ENCODE data around the gene GNG7. TPM values are rescaled to one million over a fixed set of nuclear protein-coding genes. Genes with fewer than 3 reads are reported as not detected.
"Not testable (repeated sequence)": the region's sequence is repeated elsewhere in the genome, so short reads cannot be mapped to it uniquely, and the experiment has no call there.

The GNG7 gene
- polyA plus RNA-seq, 1 experiment = 0.22 TPM

GRCh38 chr19:2540646-2541454, 161.6 kb downstream of the GNG7 start:
- no peaks in the 10 kb centered on the region for H3K27me3 ChIP-seq (ENCODE audit: control insufficient read depth, insufficient read depth, low read length)

DNA sequence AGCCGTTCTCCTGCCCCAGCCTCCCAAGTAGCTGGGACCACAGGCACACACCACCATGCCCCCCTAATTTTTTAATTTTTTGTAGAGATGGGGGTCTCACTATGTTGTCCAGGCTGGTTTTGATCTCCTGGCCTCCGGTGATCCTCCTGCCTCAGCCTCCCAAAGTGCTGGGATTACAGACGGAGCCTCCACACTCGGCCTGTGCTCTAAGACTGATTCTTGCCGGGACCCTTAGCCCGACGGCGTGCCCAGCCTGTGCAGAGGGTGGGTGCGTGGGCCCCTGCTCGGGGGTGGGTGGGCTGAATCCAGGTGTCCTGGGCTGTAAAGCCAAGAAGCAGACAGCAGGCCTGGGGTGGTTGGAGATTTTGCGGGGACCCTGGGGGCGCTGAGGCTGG, 162.2 kb downstream of the GNG7 start:
- CTCF ChIA-PET = interaction anchor here (0.6 to 2.6 kb wide), 6 partner anchors 11 to 97 kb away, joined by 3 to 16 read pairs (median 5); partner anchors contain the start of gene GADD45B
- DNase-seq (ENCODE audit: low read depth) = no peak
- Histone ChIP-seq H3K36me3 (ENCODE audit: control insufficient read depth, insufficient read depth, low read length) (no peaks in the 10 kb centered on the region), H3K4me3 (ENCODE audit: low read depth, low read length) (peak overlapping the region; percentile 25), H3K27me3 (ENCODE audit: control insufficient read depth, insufficient read depth, low read length) (no peaks in the 10 kb centered on the region)
- TF ChIP-seq CTCF (IDR thresholded peaks at IDR 0.05; ENCODE audit: insufficient read depth, low read depth, low read length) = no peak
- POLR2A ChIA-PET = interaction anchor here (0.5 to 2.1 kb wide), 4 partner anchors 17 to 112 kb away, joined by 3 to 15 read pairs (median 4); partner anchors contain the start of gene GADD45B

More at GRCh38 chr19:2540646-2541454, 161.6 kb downstream of the GNG7 start:
- peak; percentile 52 for TF ChIP-seq CTCF (IDR thresholded peaks at IDR 0.05; ENCODE audit: insufficient read depth, low read depth, low read length)
- POLR2A ChIA-PET = interaction anchor here (0.5 to 2.1 kb wide), 5 partner anchors 17 to 395 kb away, joined by 3 to 15 read pairs (median 3); partner anchors contain the start of gene GADD45B
- peak; percentile 91 for DNase-seq (ENCODE audit: low read depth)
- Histone ChIP-seq H3K4me3 (ENCODE audit: low read depth, low read length) (peak overlapping the region; percentile 25), H3K36me3 (ENCODE audit: control insufficient read depth, insufficient read depth, low read length) (no peaks in the 10 kb centered on the region)
- CTCF ChIA-PET = interaction anchor here (0.6 to 2.6 kb wide), 7 partner anchors 12 to 96 kb away, joined by 3 to 16 read pairs (median 5); partner anchors contain the start of gene GADD45B

DNA sequence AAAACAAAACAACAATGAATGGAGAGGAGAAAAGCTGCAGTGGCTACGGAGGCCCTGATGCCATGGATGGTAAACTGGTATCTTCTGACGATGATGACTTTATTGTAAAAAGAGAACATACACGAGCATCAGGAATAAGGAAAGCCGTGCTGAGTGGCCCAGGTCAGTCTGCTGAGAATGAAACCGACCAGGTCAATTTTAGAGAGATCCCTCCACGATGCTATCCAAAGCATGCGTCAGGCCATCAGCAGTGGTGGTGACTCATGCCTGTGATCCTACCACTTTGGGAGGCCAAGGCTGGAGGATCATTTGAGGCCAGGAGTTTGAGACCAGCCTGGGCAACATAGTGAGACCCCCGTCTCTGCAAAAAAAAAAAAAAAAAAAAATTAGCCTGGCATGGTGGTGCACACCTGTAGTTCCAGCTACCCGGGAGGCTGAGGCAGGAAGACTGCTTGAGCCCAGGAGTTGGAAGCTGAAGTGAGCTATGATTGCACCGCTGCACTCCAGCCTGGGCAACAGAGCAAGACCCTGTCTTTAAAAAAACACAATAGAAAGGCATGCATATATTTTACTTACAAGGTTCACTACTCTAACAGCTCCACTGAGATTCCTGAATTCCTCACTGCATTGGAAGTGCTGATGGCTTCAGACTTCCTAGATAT, 164.3 kb downstream of the GNG7 start:
- Histone ChIP-seq H3K36me3 (ENCODE audit: control insufficient read depth, insufficient read depth, low read length) (no peaks in the 10 kb centered on the region), H3K4me3 (ENCODE audit: low read depth, low read length) (no peak overlapping the region), H3K27me3 (ENCODE audit: control insufficient read depth, insufficient read depth, low read length) (no peaks in the 10 kb centered on the region)
- ChIA-PET POLR2A (no interaction called here), CTCF (interaction anchor here (0.5 to 1.5 kb wide), 5 partner anchors 9 to 73 kb away, joined by 3 to 4 read pairs (median 4); no protein-coding TSS in a partner anchor)
- TF ChIP-seq CTCF (IDR thresholded peaks at IDR 0.05; ENCODE audit: insufficient read depth, low read depth, low read length) = no peak
- no peak for DNase-seq (ENCODE audit: low read depth)

DNA sequence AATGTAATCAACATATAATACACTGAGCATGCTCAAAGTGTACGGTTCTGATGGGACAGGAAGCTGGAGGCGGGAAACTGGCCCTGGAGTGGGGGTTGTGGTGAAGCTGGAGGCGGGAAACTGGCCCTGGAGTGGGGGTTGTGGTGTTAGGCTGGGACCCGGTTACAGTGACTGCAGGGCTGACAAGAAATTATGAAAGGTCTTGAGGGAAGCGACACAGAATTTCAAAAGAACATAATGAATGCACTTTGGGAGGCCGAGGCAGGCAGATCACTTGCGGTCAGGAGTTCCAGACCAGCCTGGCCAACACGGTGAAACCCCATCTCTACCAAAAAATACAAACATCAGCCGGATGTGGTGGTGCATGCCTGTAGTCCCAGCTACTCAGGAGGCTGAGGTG, 164.9 kb downstream of the GNG7 start:
- H3K36me3 ChIP-seq (ENCODE audit: control insufficient read depth, insufficient read depth, low read length); H3K4me3 ChIP-seq (ENCODE audit: low read depth, low read length); DNase-seq (ENCODE audit: low read depth); POLR2A ChIA-PET; H3K27me3 ChIP-seq (ENCODE audit: control insufficient read depth, insufficient read depth, low read length): not testable (repeated sequence)
- CTCF ChIA-PET = interaction anchor here (0.5 to 0.9 kb wide), 2 partner anchors 10 to 14 kb away, joined by 3 to 4 read pairs; no protein-coding TSS in a partner anchor

GRCh38 chr19:2536461-2536860, 166.0 kb downstream of the GNG7 start:
- POLR2A ChIA-PET = no interaction called here
- H3K4me3 ChIP-seq (ENCODE audit: low read depth, low read length) = no peak overlapping the region
- no peak for DNase-seq (ENCODE audit: low read depth)
- CTCF ChIA-PET = no interaction called here
- H3K27me3 ChIP-seq (ENCODE audit: control insufficient read depth, insufficient read depth, low read length) = no peaks in the 10 kb centered on the region
- H3K36me3 ChIP-seq (ENCODE audit: control insufficient read depth, insufficient read depth, low read length) = no peaks in the 10 kb centered on the region
- no peak for TF ChIP-seq CTCF (IDR thresholded peaks at IDR 0.05; ENCODE audit: insufficient read depth, low read depth, low read length)

Data from BJ (cell line).